Endothelial cell of umbilical vein (primary cell): ENCODE data around the gene NKX6-2. TPM values are rescaled to one million over a fixed set of nuclear protein-coding genes. Genes with fewer than 3 reads are reported as not detected.

ENCODE experiments used
- Bru-seq: library from RNA; stranded (reverse); fragments of 400-500 nt; gene quantifications from one replicate; lab custom pipeline; 2021; lab: Mats Ljungman, UMichigan
- BruChase-seq, 2 experiments: library from RNA; stranded (reverse); fragments of 400-500 nt; gene quantifications; one replicate each; lab custom pipeline; 2021; lab: Mats Ljungman, UMichigan
- BruUV-seq: library from RNA; stranded (reverse); fragments of 400-500 nt; replicated peaks from 2 replicates; lab custom pipeline; 2021; lab: Mats Ljungman, UMichigan
- CTCF ChIA-PET: fragments of 300-600, 350-600 bp; sonication (Branson Sonifier 250); formaldehyde crosslinking; loops from one replicate; lab custom pipeline; 2021; ENCODE audit warnings: antibody characterized with exemption, inconsistent platforms; lab: Charles Lee
- POLR2A ChIA-PET: fragments of 300-600, 350-600 bp; sonication (Branson Sonifier 250); formaldehyde crosslinking; loops from one replicate; lab custom pipeline; 2021; ENCODE audit warnings: antibody characterized with exemption, inconsistent platforms; lab: Charles Lee
- DNase-seq: peaks from one replicate; pipeline ENCODE4 v3.0.0-alpha.2; 2011; ENCODE audit warnings: low read depth, low spot score
- FAIRE-seq: peaks from 2 replicates; lab custom pipeline; 2011; peaks lifted over from hg19 to GRCh38; lab: Jason Lieb, UNC
- H2AFZ ChIP-seq: 2 replicates; pipeline ENCODE4 v1.6.0; 2012; ENCODE audit warnings: low read depth, low read length, control low read depth, inconsistent platforms
- H3K27ac ChIP-seq: 2 replicates; pipeline ENCODE4 v1.5.1; 2011; ENCODE audit warnings: low read depth, mild to moderate bottlenecking, control low read depth, low read length, moderate library complexity; ENCODE audit not compliant: insufficient read depth
- H3K27me3 ChIP-seq, 2 experiments: 2 replicates each; pipeline versions ENCODE4 v1.6.0 to v1.6.1; 2011; ENCODE audit warnings: low read length in 2 of 2, mixed read lengths in 1 of 2; ENCODE audit not compliant: control insufficient read depth in 2 of 2, insufficient read depth in 2 of 2
- H3K36me3 ChIP-seq, 2 experiments: 2 replicates in 1 of 2; 3 replicates in 1 of 2; pipeline ENCODE4 v1.5.1; 2011; ENCODE audit warnings: low read length in 2 of 2, mild to moderate bottlenecking in 1 of 2, moderate library complexity in 1 of 2; ENCODE audit not compliant: control insufficient read depth in 2 of 2, insufficient read depth in 2 of 2; ENCODE audit errors: extremely low read depth in 1 of 2
- H3K4me1 ChIP-seq: 3 replicates; pipeline ENCODE4 v1.5.1; 2011; ENCODE audit warnings: mild to moderate bottlenecking, low read length; ENCODE audit not compliant: control insufficient read depth, insufficient read depth; ENCODE audit errors: extremely low read depth
- H3K4me2 ChIP-seq: 2 replicates; pipeline ENCODE4 v1.6.1; 2011; ENCODE audit warnings: low read length, control low read depth, mixed read lengths; ENCODE audit not compliant: insufficient read depth
- H3K4me3 ChIP-seq, 3 experiments: fragments of 200-600 bp in 1 of 3; sonication (generic), shearing (Covaris generic) in 1 of 3; replicated peaks in 1 of 3; 2 replicates each; pipeline ENCODE4 v1.5.1; 2011 to 2016; ENCODE audit warnings: control low read depth in 3 of 3, low read length in 3 of 3, mild to moderate bottlenecking in 2 of 3, inconsistent platforms in 1 of 3, low read depth in 1 of 3, moderate library complexity in 1 of 3; ENCODE audit not compliant: insufficient read depth in 1 of 3
- H3K79me2 ChIP-seq: 2 replicates; pipeline ENCODE4 v1.6.0; 2012; ENCODE audit warnings: low read length, inconsistent platforms; ENCODE audit not compliant: control insufficient read depth, insufficient read depth
- H3K9ac ChIP-seq: replicated peaks from 2 replicates; pipeline ENCODE3; 2011; ENCODE audit warnings: low read length, control low read depth; ENCODE audit not compliant: insufficient read depth; ENCODE audit errors: extremely low read depth
- H3K9me1 ChIP-seq: replicated peaks from 3 replicates; pipeline ENCODE4 v1.6.0; 2011; ENCODE audit warnings: mild to moderate bottlenecking, low read length; ENCODE audit not compliant: control insufficient read depth, insufficient read depth; ENCODE audit errors: extremely low read depth
- H3K9me3 ChIP-seq: replicated peaks from 2 replicates; pipeline ENCODE4 v1.5.1; 2012; ENCODE audit warnings: low read length, inconsistent platforms; ENCODE audit not compliant: control insufficient read depth, insufficient read depth
- H4K20me1 ChIP-seq: replicated peaks from 2 replicates; pipeline ENCODE3; 2011; ENCODE audit warnings: mild to moderate bottlenecking, low read length; ENCODE audit not compliant: control insufficient read depth, insufficient read depth; ENCODE audit errors: extremely low read depth
- EZH2 ChIP-seq: IDR thresholded peaks from 2 replicates; pipeline ENCODE4 v1.6.1; 2012; ENCODE audit warnings: borderline replicate concordance, low read depth, mild to moderate bottlenecking, moderate library complexity, low read length, inconsistent platforms; ENCODE audit not compliant: severe bottlenecking
- FOS ChIP-seq: IDR thresholded peaks from 2 replicates; pipeline ENCODE4 v1.6.1; 2011; ENCODE audit warnings: mild to moderate bottlenecking, low read length, moderate library complexity, borderline replicate concordance; ENCODE audit not compliant: insufficient read depth
- GATA2 ChIP-seq: IDR thresholded peaks from 2 replicates; pipeline ENCODE4 v1.7.0; 2011; ENCODE audit warnings: low read depth, mild to moderate bottlenecking, moderate library complexity, mixed read lengths, low read length; ENCODE audit not compliant: insufficient read length, insufficient read depth
- JUN ChIP-seq: IDR thresholded peaks from 2 replicates; pipeline ENCODE4 v1.6.1; 2011; ENCODE audit warnings: borderline replicate concordance, low read depth; ENCODE audit not compliant: insufficient read length, insufficient read depth
- MYC ChIP-seq: IDR thresholded peaks from one replicate; pipeline ENCODE4 v1.6.1; 2011; ENCODE audit warnings: mild to moderate bottlenecking, low read depth, low read length
- POLR2A ChIP-seq: IDR thresholded peaks from 2 replicates; pipeline ENCODE4 v1.6.1; 2012; ENCODE audit warnings: low read depth, mild to moderate bottlenecking, control low read depth, low read length
- POLR2AphosphoS5 ChIP-seq: IDR thresholded peaks from 2 replicates; pipeline ENCODE4 v1.6.1; 2012; ENCODE audit warnings: low read depth, mild to moderate bottlenecking, control low read depth, low read length, moderate library complexity; ENCODE audit not compliant: insufficient read depth
- dilution Hi-C: fragments of 300-500 bp; cut with MboI; formaldehyde crosslinking; loops from one replicate; pipeline ENCODE4 v1.15.0; 2019; ENCODE audit warnings: low sequenced_read_pairs; ENCODE audit not compliant: extremely low pct_ligation_motif_present
- intact Hi-C: fragments of 100-400 bp; cut with micrococcal nuclease; formaldehyde crosslinking; loops from one replicate; pipeline ENCODE4 v1.10.0; 2022
- long read RNA-seq: library from polyadenylated mRNA; stranded (forward); transcript quantifications from one replicate; pipeline ENCODE4 v2.0.0, GENCODE V29; 2021
- polyA minus RNA-seq, 3 experiments: library from RNA; depleted of rRNA, polyadenylated mRNA; stranded (reverse); fragments of >200 nt; gene quantifications; 1 replicate in 1 of 3; 2 replicates in 2 of 3; pipeline ENCODE4 v1.2.3, GENCODE V29; 2011
- polyA plus RNA-seq, 4 experiments: library from polyadenylated mRNA; depleted of rRNA in 3 of 4; stranded (reverse) in 3 of 4; unstranded in 1 of 4; fragments of >200 nt; gene quantifications; 2 replicates each; pipeline versions ENCODE4 v1.2.1 to v1.2.3, GENCODE V29; 2011 to 2012; ENCODE audit warnings: missing spikeins in 1 of 4
- total RNA-seq: library from RNA; stranded (reverse); gene quantifications from 2 replicates; pipeline ENCODE4 v1.2.3, GENCODE V29; 2021
- TF ChIP-seq, protein P1 (sequence below), 2 donors: IDR thresholded peaks; 1 replicate in 1 of 2; 2 replicates in 1 of 2; pipeline ENCODE4 v1.5.1; 2011; ENCODE audit warnings: low read length in 2 of 2, mild to moderate bottlenecking in 2 of 2, moderate library complexity in 2 of 2, control low read depth in 1 of 2, inconsistent platforms in 1 of 2, low read depth in 1 of 2; ENCODE audit not compliant: insufficient read depth in 1 of 2; ENCODE audit errors: extremely low read depth in 1 of 2
- TF ChIP-seq, protein P2 (sequence below): IDR thresholded peaks from 2 replicates; pipeline ENCODE4 v1.6.1; 2011; ENCODE audit not compliant: insufficient read depth, insufficient read length

Gene NKX6-2
- total RNA-seq (not detected in 2 replicates), polyA plus RNA-seq (not detected in 2 replicates), polyA minus RNA-seq (not detected in 2 replicates), Bru-seq, nascent RNA (not detected), BruChase-seq, experiment 1, labeled RNA remaining after a 6-hour chase (not detected), BruChase-seq, experiment 2, labeled RNA remaining after a 2-hour chase (not detected)
- polyA plus RNA-seq (2011; cell fraction: cytosol; rRNA removed), result not detected in 2 replicates
- not detected in 2 replicates for polyA plus RNA-seq (2011; cell fraction: nucleus; rRNA removed)
- 2.0 TPM in 1 of 2 replicates, not detected in the other for polyA plus RNA-seq (2012)
- polyA minus RNA-seq (2011; cell fraction: cytosol; rRNA and poly(A)+ RNA removed), result not detected
- polyA minus RNA-seq (2011; cell fraction: nucleus; rRNA and poly(A)+ RNA removed), result not detected in 2 replicates
- long read RNA-seq, result 0 reads

DNA sequence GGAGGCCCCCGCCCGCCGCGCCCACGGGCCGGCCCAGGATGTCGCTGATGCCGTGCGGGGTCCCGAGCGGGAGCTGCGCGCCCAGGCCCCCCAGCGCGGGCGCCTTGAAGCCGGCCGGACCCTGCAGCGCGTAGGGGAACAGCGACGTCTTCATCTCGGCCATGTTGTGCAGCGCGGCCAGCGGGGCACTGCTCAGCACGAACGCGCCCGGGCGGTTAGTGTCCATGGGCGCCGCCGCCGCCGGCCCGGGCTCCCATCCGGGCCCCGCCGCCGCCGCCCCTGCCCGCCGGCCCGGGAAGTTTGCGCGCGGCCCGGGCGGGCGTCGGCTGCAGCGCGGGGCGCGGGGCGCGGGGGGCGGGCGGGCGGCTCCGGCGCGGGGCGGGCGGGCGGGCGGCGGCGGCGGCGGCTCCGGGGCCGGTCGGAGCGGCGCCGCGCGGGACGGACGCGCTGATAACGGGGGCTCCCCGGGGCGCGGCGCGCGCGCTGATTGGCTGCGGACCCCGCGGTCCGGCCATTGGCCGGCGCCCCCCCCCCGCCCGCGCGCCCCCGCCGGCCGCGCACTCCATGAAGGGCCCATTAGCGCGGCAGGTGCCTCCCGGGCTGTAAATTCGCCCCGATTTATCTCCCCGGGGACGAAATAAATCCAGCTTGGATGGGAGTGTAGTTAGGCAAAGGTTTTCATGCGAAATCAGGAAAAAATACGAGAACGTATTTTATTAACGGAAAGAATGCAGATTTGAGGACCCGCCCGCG, at the start of gene NKX6-2:
Gene NKX6-2 (minus strand): TSS at position 425 of the 753 bp plus-strand sequence. CDS start 199 bp downstream, at position 226.
- H3K79me2 ChIP-seq, result no peaks in the 10 kb centered on the region
- no peaks in the 10 kb centered on the region for H3K9me3 ChIP-seq
- DNase-seq, result no peak
- dilution Hi-C loops (no loop called here), intact Hi-C loops (loop anchor here (5.0 kb wide), 1 partner anchor 119 kb away; no protein-coding TSS in a partner anchor)
- no TSS peak for BruUV-seq
- FAIRE-seq, result no peak
- no peak within 1 kb of the TSS for H3K9ac ChIP-seq
- CTCF ChIA-PET, result no interaction called here
- POLR2A ChIA-PET, result no interaction called here
- H3K27ac ChIP-seq, result no peak within 1 kb of the TSS
- no peak for TF ChIP-seq GATA2
- TF ChIP-seq, protein P1, sequence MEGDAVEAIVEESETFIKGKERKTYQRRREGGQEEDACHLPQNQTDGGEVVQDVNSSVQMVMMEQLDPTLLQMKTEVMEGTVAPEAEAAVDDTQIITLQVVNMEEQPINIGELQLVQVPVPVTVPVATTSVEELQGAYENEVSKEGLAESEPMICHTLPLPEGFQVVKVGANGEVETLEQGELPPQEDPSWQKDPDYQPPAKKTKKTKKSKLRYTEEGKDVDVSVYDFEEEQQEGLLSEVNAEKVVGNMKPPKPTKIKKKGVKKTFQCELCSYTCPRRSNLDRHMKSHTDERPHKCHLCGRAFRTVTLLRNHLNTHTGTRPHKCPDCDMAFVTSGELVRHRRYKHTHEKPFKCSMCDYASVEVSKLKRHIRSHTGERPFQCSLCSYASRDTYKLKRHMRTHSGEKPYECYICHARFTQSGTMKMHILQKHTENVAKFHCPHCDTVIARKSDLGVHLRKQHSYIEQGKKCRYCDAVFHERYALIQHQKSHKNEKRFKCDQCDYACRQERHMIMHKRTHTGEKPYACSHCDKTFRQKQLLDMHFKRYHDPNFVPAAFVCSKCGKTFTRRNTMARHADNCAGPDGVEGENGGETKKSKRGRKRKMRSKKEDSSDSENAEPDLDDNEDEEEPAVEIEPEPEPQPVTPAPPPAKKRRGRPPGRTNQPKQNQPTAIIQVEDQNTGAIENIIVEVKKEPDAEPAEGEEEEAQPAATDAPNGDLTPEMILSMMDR (IDR thresholded peaks at IDR 0.05; ENCODE audit: extremely low read depth in 1 of 2, insufficient read depth in 1 of 2, low read depth in 1 of 2, low read length in 2 of 2), result no peak
- no peak for TF ChIP-seq FOS
- TF ChIP-seq, protein P2, sequence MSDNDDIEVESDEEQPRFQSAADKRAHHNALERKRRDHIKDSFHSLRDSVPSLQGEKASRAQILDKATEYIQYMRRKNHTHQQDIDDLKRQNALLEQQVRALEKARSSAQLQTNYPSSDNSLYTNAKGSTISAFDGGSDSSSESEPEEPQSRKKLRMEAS, result no peak
- TF ChIP-seq JUN, result no peak
- TF ChIP-seq POLR2A, result no peak
- no peak for TF ChIP-seq MYC
- TF ChIP-seq EZH2, result no peak
- no peak for TF ChIP-seq POLR2AphosphoS5
- no peak within 1 kb of the TSS for H3K4me3 ChIP-seq
- H2AFZ ChIP-seq, result no peak within 1 kb of the TSS
- H3K4me2 ChIP-seq, result no peak within 1 kb of the TSS
- H4K20me1 ChIP-seq, result no peaks in the 10 kb centered on the region
- no peaks in the 10 kb centered on the region for H3K4me1 ChIP-seq
- H3K27me3 ChIP-seq, result peaks cover 37 to 55% of the 10 kb centered on the region in 2 experiments
- H3K9me1 ChIP-seq, result no peaks in the 10 kb centered on the region
- no peaks in the 10 kb centered on the region for H3K36me3 ChIP-seq
